NCI-H526 (cell line): ENCODE results near the gene MYL1.

Experiments
- DNase-seq, 2 experiments: peaks; one replicate each; lab custom pipeline; 2025; lab: John Stamatoyannopoulos, UW

Gene MYL1

DNA sequence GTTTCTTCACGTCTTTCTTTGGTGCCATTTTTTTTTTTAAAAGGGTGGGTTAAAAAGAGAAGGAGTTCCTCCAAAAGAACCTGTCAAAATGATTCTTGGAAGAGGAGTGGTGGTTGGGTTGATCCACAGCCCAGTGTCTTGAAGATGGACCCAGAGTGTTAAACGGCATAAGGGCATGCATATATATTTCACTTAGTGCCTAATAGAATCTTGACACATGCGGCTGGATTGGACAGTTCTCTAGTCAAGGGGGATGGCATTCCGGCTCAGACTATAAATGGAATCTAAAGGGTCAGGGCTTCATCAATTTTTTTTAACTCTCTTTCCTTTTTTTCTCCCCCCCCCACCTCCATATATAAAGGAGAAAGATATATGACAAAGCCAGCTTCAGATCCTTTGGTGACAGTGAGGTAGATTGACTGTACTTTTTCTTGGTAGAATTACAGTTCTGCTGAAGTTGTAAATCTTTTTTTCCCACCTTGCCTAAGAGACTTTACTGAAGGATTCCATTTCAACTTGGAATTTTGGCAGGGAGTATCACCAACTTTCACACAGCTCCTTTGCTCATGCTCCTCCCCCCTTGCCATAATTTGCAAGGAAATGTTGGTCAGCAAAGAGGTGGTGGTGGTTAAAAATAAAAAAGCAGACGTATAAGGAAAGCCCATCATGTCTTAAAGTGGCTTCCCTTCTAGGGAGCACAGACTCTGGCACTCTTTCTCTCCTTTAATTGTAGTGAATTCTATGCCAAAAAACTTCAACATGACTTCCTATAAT lies at the start of gene MYL1:
Gene MYL1 (minus strand): TSS at position 160 of the 774 bp plus-strand sequence. CDS start 132 bp downstream, at position 28.
- no peak for DNase-seq

DNA sequence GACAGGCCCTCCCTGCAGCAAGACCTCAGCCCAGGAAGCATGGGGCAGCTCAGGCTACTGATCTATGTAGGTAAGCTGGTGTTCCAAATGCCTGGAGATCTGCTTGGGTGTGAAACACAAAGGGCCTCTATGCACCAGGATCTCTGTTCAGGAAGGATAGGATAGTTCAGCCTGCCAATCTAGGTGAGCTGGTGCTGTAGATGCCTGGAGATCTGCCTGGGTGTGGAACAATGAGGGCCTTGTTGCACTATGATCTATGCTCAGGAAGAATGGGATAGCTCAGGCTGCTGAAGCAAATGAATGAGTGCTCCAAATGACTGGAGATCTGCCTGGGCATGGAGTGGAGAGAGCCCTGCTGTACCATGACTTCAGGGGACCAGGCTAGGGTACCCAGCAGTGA lies 48.9 kb upstream of the MYL1 start:
- peak in 1 of 2 experiments; percentile 27 for DNase-seq

DNA sequence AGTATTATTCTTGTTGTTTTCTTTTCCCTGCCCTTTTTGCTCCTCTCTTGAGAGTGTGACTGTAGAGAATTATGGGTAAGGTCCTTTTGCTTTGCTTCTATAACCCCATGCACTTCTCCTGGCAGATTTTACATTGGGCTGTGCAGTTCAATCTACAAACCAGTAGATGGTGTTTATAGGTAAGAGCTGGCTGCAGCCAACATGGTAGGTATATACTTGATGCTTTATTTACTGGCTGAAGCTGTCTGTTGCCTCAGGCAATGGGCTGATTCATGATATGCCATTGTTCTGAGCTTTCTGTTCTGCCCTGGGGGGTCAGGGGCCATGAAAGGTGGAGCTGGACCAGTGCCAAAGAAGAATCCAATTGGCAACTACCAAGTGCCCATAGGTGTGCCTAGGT lies 48.3 kb upstream of the MYL1 start:
- DNase-seq, result peak in 1 of 2 experiments; percentile 7

DNA sequence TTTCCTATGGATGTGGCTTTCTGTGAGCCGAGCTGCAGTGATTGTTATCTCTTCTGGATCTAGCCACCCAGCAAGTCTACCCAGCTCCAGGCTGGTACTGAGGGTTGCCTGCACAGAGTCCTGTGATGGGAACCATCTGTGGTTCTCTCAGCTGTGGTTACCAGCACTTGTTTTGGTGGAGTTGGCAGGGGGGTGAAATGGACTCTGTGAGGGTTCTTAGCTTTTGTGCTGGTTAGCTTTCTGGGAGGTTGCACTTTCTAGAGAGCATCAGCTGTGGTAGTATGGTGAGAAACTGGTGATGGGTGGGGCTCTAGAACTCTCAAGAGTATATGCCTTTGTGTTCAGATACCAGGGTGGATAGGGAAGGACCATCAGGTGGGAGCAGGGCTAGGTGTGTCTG lies 45.4 kb upstream of the MYL1 start:
- DNase-seq, result no peak

DNA sequence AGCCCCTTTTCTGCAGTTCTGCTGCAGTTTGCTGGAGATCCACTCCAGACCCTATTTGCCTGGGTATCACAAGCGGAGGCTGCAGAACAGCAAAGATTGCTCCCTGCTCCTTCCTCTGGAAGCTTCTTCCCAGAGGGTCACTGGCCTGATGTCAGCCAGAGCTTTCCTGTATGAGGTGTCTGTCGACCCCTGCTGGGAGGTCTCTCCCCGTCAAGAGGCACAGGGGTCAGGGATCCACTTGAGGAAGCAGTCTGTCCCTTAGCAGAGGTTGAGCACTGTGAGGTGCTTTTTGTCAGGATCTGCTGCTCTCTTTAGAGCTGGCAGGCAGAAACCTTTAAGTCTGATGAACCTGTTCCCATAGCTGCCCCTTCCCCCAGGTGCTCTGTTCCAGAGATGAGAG lies 42.0 kb upstream of the MYL1 start:
- no peak for DNase-seq

DNA sequence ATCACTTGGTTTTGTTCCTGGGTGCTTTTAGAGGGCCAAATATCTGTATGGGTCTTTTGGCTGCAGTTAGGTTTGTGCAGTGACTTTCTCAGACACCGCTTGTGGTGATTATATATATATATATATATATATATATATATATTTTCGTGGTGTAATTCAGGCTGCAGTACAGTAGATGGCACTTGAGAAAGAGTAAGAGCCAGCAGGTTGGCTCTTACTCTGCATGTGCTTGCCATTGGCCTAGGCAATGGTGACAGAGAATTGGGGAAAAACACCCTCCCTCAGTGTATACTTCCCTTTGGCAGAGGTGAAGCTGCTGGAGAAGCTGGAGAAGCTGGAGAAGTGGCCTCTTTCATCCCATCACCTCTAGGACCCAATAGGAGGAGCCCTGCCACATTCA lies 22.2 kb upstream of the MYL1 start:
- no peak for DNase-seq

DNA sequence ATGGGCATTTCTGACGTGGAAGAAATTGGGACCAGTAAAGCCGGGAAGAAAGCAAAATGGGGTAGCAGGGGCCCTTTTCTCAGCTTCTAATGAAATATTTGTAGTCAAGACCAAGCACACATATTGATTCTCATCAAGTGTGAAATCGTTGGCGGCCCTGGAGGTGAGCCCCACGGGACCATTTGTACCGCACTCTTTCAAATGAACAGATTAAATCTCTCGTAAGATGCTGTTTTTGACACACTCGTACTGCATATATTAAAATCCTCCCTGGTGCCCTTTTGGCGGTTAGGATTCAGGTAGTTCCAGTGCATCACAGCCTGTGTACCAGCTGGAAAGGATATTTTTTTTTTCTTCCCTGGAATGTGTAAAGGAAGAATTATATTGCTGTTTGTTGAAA lies 9.9 kb upstream of the MYL1 start:
- DNase-seq, result no peak

DNA sequence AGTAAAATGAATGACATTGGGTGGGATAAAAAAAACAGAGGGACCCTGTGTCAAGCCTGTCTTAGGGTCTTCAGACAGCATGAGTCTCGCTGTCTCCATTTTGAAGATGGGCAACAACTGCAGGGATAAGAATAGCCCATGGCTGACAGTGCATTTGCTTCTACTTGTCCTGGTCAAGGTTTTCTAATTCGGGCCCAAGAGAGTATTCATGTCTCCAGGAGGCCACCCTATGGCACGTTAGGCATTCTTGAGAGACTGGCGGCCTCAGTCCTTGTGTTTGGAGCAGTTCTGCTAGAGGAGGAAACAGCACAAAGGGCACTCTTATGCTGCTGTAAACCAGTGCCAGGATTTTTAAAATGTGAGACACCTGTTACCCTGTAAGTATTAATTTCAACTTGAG lies 9.5 kb upstream of the MYL1 start:
- no peak for DNase-seq

DNA sequence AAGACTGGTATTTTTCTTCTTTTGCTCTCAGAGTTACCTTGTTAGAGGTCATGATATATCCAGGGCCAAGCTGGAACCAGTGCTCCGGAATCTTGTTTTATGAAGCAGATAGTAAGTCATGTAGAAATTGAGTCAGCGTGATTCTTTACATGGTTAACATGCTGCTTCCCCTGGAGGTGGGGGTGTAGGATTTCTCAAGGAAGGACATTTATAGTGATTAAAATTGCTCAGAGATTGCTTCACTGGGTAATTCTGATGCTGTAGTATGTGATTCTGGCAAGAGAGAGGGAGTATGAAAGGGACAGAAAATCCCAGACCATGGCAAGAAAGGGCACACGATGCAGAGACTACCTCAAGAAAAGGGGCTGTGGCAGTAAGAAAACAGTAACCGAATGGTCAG lies 8.0 kb upstream of the MYL1 start:
- DNase-seq, result no peak

DNA sequence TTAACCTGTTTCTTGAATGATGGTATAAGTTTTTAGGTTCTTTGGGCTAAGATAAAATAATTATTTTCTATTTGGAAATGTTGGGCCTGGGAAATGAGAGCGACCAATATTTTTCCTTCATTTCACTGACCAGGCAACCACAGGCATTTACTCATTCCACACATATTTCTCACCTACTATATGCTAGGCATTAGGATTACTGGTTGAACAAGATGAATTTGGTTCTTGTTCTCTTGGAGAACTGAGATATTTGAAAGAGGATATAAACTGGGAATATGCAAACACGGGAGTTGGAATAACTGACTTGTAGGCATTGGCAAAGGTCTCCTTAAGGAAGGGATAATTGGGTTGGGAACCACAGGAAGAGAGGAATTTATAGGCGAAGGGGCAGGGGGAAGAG lies 3.9 kb upstream of the MYL1 start:
- DNase-seq, result no peak

DNA sequence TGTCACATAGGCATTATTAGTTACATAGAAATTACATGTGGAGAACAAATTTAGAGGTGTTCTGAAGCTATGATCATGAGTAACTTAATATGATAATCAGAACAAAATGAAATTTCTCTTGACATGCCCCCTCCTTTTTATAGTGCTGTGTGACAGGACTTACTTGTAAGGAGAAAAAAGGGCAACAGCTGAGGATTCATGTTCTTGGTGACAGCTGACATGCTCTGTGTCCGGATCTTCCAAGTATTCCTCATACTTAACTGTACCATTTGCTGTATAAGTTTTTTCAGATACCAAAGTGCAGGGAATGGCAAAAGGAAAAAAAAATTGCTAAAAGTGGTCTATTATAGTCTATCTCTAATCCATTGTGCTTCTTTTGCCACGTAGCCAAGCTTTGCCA lies 3.5 kb upstream of the MYL1 start:
- no peak for DNase-seq

DNA sequence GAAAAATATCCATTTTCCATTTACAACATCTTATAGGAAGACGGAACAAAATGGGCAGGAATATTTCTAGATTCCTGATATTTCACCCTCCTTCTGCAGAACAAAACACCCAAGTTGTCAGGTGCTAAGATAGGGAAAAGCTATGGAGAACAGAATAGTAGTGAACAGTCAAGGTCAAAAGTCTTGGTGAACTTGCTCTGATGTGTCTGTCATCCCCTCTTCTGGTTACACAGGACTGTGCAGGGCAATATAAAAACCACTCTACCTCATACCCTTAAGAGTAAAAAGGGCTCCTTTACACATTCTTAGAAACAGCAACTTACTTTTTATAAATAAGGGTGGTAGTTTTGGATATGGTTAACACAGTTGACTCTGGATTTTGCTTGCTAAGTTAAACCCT lies 4.4 kb downstream of the MYL1 start:
- DNase-seq, result no peak

DNA sequence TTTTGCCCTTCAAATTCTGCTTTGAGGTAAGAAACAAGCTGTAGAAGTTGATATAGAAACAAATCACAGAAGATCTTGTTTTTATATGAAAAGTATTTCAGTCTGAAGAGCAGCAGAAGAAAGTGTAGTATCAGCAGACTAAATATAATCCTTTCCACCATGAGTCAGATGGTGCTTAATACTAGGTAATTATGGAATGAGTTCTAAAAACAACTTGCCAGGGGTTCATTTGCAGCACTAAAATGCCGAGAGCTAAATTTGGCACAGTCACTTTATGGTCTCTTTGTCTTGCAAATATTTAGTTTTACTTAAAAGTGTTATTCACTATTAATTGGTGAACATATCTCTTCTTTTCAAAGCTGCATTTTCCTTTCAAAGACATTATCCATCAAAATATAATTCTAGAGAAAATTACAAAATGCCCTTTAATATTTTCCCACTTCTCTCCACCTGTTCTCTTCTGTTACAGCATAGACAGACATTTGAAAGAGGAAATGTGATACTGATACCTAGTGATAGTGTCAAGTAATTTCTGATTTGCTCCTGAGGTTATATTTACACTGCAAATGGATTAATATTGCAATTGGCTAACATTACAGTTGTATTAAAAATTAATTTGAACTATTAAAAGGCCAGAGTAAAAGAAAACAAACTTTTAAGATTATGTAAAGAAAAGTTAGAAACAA lies 5.3 kb downstream of the MYL1 start:
- no peak for DNase-seq

DNA sequence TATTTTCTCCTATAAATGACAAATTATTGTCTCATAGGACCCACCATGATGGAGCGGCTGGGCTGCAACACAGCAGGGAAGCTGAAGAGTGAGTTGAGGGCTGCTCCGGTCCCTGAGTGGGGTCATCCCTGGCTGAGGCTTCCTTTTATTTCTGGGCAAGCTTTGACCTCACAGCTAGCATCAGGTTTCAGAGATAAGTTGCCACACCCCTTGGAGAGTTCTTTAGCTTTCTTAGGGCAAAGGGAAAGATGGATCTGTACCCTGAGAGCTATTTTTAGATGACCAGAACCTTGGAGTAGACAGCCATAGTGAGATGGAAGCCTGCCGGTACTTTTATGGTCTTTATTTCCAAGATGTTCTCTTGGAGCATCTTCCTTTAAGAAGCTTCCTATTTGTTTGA lies 11.5 kb downstream of the MYL1 start:
- DNase-seq, result no peak

DNA sequence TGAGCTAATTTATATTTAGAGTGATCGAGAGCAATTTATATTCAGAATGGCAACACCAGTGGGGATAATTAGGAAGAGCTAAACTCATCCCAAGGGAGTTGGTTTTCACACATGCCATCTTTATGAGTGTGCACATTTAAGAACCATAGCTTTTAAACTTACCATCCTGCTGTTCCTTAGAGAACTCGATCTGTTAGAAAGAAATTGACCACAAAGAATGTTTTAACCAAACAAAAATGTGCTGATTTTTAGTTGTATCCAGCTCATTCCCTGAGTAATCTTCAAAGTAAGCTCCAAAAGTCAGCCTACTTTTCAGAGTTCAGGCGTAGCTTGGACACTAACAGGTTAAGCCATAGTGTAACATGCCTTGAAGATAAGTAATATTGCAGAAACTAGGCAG lies 12.6 kb downstream of the MYL1 start:
- DNase-seq, result no peak

DNA sequence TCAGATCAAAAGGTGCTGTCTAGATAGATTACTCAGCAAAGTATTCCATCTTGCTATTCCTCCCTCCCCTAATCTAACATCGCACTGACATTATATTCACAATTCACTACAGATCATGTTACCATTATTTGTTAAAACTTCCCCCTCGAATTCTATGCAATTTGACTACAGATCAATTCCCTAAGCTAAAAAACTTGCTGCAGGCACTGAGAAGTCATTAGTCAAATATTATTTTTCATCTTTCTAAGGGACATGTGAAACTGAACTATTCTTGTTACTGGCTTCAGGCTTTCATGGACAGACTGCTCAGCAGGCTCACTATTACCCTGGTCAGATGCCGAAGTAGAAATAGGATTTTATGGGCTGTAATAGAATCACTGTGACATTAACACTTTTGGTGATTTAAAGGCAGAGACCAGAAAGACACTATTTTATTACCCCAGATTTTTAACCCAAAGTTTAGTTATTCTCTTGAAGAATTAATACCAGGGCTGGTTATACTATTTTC lies 15.1 kb downstream of the MYL1 start:
- DNase-seq, result peak; percentile 70 to 74

DNA sequence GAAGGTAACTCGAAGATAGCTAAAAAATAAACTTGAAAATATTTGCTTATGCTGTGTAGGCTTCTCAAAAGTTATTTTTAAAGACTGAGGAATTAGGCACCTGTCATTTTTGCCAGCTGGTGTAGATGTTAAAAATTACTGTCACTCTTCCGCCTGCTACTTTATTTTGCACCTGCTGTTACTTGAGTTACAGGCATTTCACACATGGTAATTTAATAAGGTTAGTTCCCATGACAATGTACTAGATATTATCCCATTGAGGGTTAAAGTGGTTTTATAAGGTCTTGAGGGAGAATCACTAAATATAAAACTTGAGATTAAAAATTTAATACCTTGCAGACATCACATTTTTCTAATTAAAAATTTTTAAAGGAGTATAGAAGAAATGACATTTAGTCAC lies 26.6 kb downstream of the MYL1 start:
- no peak for DNase-seq

DNA sequence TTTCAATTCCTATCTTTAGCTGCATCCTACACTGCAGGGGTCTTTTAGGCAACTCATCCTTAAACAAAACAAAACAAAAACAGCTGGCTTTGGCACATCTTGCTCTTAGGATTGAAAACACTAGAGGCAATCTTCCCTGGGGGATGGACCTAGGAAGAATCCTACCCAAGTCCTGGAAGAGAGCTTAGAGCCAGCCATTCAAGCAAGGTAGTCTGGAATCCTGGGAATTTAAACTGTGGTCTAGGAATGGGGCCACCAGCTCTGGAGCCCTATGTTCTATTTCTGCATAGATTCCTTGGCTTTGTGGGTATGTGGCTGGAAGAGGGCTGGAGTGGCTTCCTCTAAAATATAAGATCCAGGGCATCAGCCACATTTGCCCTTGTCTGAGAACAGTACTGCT lies 27.7 kb downstream of the MYL1 start:
- no peak for DNase-seq

DNA sequence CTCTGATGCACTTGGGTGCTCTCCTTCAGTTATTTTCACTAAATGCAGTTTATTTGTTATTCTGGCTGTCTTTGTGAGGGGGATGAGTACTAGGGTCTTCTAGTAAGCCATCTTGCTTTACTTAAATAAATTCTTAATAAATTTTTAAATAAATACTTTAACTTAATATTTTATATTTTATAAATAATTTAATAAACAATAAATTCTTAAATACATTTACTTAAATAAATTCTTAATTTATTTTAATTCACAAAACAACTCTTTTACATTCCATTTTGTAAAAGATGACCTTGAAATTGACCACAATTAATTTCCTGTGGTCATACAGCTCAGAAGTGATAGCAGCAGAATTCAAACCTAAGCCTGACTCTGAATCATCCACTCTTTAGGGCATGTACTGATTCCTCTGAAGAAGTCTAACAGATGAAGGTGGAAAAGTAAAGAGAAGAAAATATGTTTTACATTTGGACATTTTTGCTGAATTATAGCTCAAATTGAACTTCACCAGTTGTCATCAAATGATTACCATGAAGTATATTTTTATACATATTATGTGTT lies 28.8 kb downstream of the MYL1 start:
- DNase-seq, result no peak

DNA sequence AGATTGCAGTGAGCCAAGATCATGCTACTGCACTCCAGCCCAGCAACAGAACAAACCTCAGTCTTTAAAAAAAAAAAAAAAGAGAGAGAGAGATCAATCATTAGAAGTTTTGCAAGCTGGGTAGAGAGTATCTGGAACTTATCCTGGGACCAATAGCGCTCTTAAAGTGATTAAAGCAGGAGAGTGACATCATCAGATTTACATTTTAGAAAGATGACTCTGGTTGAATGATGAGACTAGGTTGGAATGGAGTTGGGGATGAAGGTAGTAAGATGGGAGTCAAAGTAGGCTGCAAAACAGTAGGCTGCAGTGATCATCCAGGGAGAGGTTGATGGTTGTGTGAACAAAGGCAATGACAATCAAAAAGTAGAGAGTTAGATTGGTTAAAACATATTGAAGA lies 37.8 kb downstream of the MYL1 start:
- DNase-seq, result no peak

DNA sequence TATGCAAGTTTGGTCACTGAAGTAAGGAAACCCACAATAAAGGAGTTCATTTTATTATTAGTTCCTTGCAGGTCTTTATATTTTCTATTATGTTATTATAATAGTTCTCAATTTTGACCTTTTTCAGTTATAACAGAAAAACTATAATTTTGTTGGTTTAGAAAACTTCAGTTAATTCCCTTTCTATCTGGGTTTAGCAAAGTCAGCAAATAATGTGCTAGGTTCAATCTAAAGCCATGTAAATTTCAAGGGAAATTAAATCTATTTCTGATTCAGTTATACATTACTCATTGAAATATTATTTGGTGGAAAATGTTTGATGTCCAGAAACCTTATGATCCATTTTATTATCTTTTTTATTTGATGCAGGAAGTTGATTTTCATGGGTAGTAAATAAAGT lies 43.7 kb downstream of the MYL1 start:
- DNase-seq, result no peak

DNA sequence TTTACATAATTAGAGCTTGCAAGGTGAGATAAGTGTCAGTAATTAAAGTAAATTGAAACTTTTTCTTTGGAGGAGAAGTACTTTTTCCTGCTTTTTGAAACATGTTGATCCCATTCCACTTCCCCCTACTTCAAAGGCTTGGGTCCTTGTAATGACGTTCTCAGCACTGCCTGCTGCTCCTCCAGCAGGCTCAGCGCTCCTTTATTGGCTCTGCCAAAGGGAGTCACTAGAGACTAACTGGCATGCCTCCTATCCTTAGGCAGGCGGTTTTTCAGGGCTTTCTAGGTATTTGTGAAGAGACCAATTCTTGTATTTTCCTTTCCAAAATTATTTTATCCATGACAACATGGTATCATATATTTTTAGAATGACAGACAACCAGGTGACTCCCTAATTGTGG lies 45.8 kb downstream of the MYL1 start:
- no peak for DNase-seq

DNA sequence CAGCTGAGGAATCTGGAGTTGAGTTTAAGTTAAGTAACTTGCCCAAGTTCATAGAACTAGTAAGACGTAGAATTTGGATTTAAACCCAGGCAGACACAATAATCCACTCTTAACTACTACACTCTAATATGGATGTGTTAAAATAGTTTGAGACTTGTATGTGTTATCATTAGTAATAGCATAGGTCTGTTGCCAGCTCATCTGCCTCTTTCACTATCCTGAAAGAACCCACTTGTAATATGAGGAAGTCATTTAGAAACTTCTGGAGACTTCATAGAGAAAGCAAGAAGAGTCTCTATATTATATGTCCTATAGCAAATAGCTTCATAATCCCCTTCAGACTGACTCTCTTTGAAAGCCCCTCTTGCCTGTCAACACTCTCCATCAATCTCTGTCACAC lies 46.7 kb downstream of the MYL1 start:
- DNase-seq, result no peak
